HEK293 (cell line): ENCODE data around the gene PSORS1C1.

Source experiments
- CTCF ChIP-seq: fragments of 450-650 bp; formaldehyde crosslinking; IDR thresholded peaks from 2 replicates; pipeline ENCODE4 v1.5.1; 2016; ENCODE audit warnings: missing biosample characterization, missing genetic modification characterization
- ELK4 ChIP-seq: IDR thresholded peaks from 2 replicates; pipeline ENCODE4 v1.6.1; 2011; ENCODE audit warnings: mild to moderate bottlenecking, low read depth, low read length, borderline replicate concordance
- GLIS2 ChIP-seq: fragments of 450-650 bp; formaldehyde crosslinking; IDR thresholded peaks from 2 replicates; pipeline ENCODE4 v1.5.1; 2016; ENCODE audit warnings: missing biosample characterization, missing genetic modification characterization
- HOXA7 ChIP-seq: sonication (generic); formaldehyde crosslinking; IDR thresholded peaks from 2 replicates; pipeline ENCODE4 v1.8.1; 2022; ENCODE audit warnings: missing genetic modification reagents, borderline replicate concordance
- KLF10 ChIP-seq: fragments of 450-650 bp; IDR thresholded peaks from 2 replicates; pipeline ENCODE4 v1.5.1; 2018; ENCODE audit warnings: missing biosample characterization, mild to moderate bottlenecking, missing genetic modification characterization
- KLF16 ChIP-seq: fragments of 450-650 bp; formaldehyde crosslinking; IDR thresholded peaks from 2 replicates; pipeline ENCODE4 v1.5.1; 2017; ENCODE audit warnings: missing biosample characterization, missing genetic modification characterization
- ZBTB17 ChIP-seq: fragments of 450-650 bp; formaldehyde crosslinking; IDR thresholded peaks from 2 replicates; pipeline ENCODE4 v1.5.1; 2016; ENCODE audit warnings: missing biosample characterization, missing genetic modification characterization
- ZBTB21 ChIP-seq: fragments of 450-650 bp; formaldehyde crosslinking; IDR thresholded peaks from 2 replicates; pipeline ENCODE4 v1.5.1; 2017; ENCODE audit warnings: missing biosample characterization, missing genetic modification characterization
- ZNF639 ChIP-seq: fragments of 450-650 bp; formaldehyde crosslinking; IDR thresholded peaks from 2 replicates; pipeline ENCODE4 v1.5.1; 2016; ENCODE audit warnings: missing biosample characterization, missing genetic modification characterization
- ZNF707 ChIP-seq: fragments of 450-650 bp; formaldehyde crosslinking; IDR thresholded peaks from 2 replicates; pipeline ENCODE4 v1.5.1; 2016; ENCODE audit warnings: missing biosample characterization, missing genetic modification characterization

GRCh38 chr6:31180500-31180899 is 65.9 kb downstream of the PSORS1C1 start:
- no peak for TF ChIP-seq CTCF (tag by site-specific recombination)
- TF ChIP-seq ZNF707, result no peak
- no peak for TF ChIP-seq KLF16
- TF ChIP-seq ELK4, result no peak
- TF ChIP-seq HOXA7 (CRISPR knock-in tag), result no peak
- no peak for TF ChIP-seq ZNF639 (tag by site-specific recombination)
- no peak for TF ChIP-seq GLIS2 (tag by site-specific recombination)
- TF ChIP-seq ZBTB21, result no peak
- no peak for TF ChIP-seq KLF10 (tag by site-specific recombination)
- TF ChIP-seq ZBTB17 (tag by site-specific recombination), result no peak
